Adrenal gland (tissue), 12 donors: Measurements from ENCODE around the gene FHDC1. TPM values are rescaled to one million over a fixed set of nuclear protein-coding genes. Genes with fewer than 3 reads are reported as not detected.

Experiments used
- DNase-seq, 7 donors: peaks; one replicate each; pipeline ENCODE4 v3.0.0-alpha.2; 2019 to 2020
- H3K27ac ChIP-seq, 5 donors: fragments of 200-600 bp; sonication (generic) in 4 of 5; 1 replicate in 3 of 5; 2 replicates in 2 of 5; pipeline versions ENCODE4 v1.5.1 to v1.8.0; 2016 to 2020; ENCODE audit warnings: mild to moderate bottlenecking in 1 of 5
- H3K27me3 ChIP-seq: fragments of 200-600 bp; 2 replicates; pipeline ENCODE4 v1.8.0; 2021
- H3K36me3 ChIP-seq, 2 donors: fragments of 200-600 bp; replicated peaks in 1 of 2; 1 replicate in 1 of 2; 2 replicates in 1 of 2; pipeline versions ENCODE4 v1.5.1 to v1.8.0; 2018 to 2022
- H3K4me1 ChIP-seq, 2 donors: fragments of 200-600 bp; replicated peaks in 1 of 2; 1 replicate in 1 of 2; 2 replicates in 1 of 2; pipeline versions ENCODE4 v1.5.1 to v1.8.0; 2018 to 2021
- H3K4me3 ChIP-seq, 4 donors: fragments of 200-600 bp; sonication (generic) in 3 of 4; one replicate each; pipeline ENCODE4 v1.5.1; 2016 to 2018
- H3K9me3 ChIP-seq, 3 donors: fragments of 200-600 bp; sonication (generic) in 1 of 3; replicated peaks in 1 of 3; 1 replicate in 2 of 3; 2 replicates in 1 of 3; pipeline versions ENCODE4 v1.5.1 to v1.8.0; 2016 to 2021
- CTCF ChIP-seq, 6 experiments: fragments of 450-650 bp in 4 of 6; fragments of 200-600 bp in 2 of 6; sonication (generic) in 1 of 6; IDR thresholded peaks; 1 replicate in 5 of 6; 2 replicates in 1 of 6; pipeline versions ENCODE4 v1.5.1 to v1.8.0; 2016 to 2021; ENCODE audit warnings: antibody characterized with exemption in 6 of 6, mild to moderate bottlenecking in 2 of 6, moderate library complexity in 1 of 6
- POLR2A ChIP-seq, 2 donors: fragments of 450-650 bp; IDR thresholded peaks; one replicate each; pipeline ENCODE4 v1.6.1; 2017; ENCODE audit warnings: antibody characterized with exemption in 2 of 2, mild to moderate bottlenecking in 2 of 2, moderate library complexity in 1 of 2
- WGBS, 4 donors: extraction: QIAGEN DNeasy Blood & Tissue Kit in 2 of 4; methylation state at CpG; one replicate each; pipeline versions ENCODE4 v1.1.5 to v1.1.7; 2013 to 2017; 5-methylcytosine and 5-hydroxymethylcytosine counted together
- intact Hi-C, 2 donors: fragments of 100-400 bp; cut with DNase I; formaldehyde crosslinking; loops; one replicate each; pipeline versions ENCODE4 v1.14.1 to v1.15.0; 2022 to 2023
- polyA plus RNA-seq, 3 donors: library from polyadenylated mRNA; stranded (reverse); fragments of 200-250 nt in 2 of 3; fragments of 350-450 nt in 1 of 3; fragmentation: Illumina TruSeq in 1 of 3; extraction: RNeasy Lipid Tissue Mini Kit (QIAGEN cat#74804) in 1 of 3; gene quantifications; one replicate each; pipeline ENCODE4 v1.2.3, GENCODE V29; 2013 to 2014
- total RNA-seq, 9 donors: library from RNA; depleted of rRNA in 4 of 9; stranded (reverse); fragments of >200 nt in 4 of 9; fragments of 120-200 nt in 1 of 9; fragmentation: NEBNext Ultra II Directional in 1 of 9; extraction: Animal tissue kit (Norgen Biotek cat#: 25700) in 1 of 9; gene quantifications; one replicate each; pipeline versions ENCODE4 v1.1.0 to v1.2.4, GENCODE V29; 2013 to 2023
- donor health status: healthy with polysubstance abuse.
- donor health status: Bipolar disorder and iron deficiency.
- donor health status: DM: yes; HTN: yes; CAD: no.
- donor health status: DM: no; HTN: no; CAD: no.
- donor health status: DM: no; HTN: no; CAD: no.
- donor health status: DM: yes; HTN: yes; CAD: no.

FHDC1 gene
- total and polyA plus RNA-seq, 12 donors = 0.09 to 1.2 (median 0.36) TPM

GRCh38 chr4:153025406-153025805, 89.3 kb downstream of the FHDC1 start:
- intact Hi-C loops = no loop called here
- Histone ChIP-seq H3K27me3 (no peaks in the 10 kb centered on the region), H3K27ac (no peak overlapping the region), H3K4me1 (no peaks in the 10 kb centered on the region), H3K36me3 (no peaks in the 10 kb centered on the region), H3K4me3 (no peak overlapping the region), H3K9me3 (no peaks in the 10 kb centered on the region)
- TF ChIP-seq POLR2A (IDR thresholded peaks at IDR 0.05) (no peak), CTCF (IDR thresholded peaks at IDR 0.05) (no peak)
- no peak for DNase-seq
- WGBS, 4 donors = 45 to 73% (median 59%) methylated on average over 1 of the region's 1 CpG

GRCh38 chr4:153026591-153027346, 90.6 kb downstream of the FHDC1 start:
- Histone ChIP-seq H3K36me3 (no peaks in the 10 kb centered on the region), H3K9me3 (no peaks in the 10 kb centered on the region), H3K4me3 (no peak overlapping the region), H3K4me1 (no peaks in the 10 kb centered on the region), H3K27ac (no peak overlapping the region), H3K27me3 (no peaks in the 10 kb centered on the region)
- TF ChIP-seq POLR2A (IDR thresholded peaks at IDR 0.05) (no peak), CTCF (IDR thresholded peaks at IDR 0.05) (no peak)
- intact Hi-C loops = no loop called here
- WGBS, 4 donors = 79 to 88% (median 84%) methylated on average over 9 to 10 of the region's 10 CpGs
- DNase-seq = no peak

GRCh38 chr4:153027866-153028265, 91.7 kb downstream of the FHDC1 start:
- no peak for DNase-seq
- H3K27ac ChIP-seq = no peak overlapping the region
- intact Hi-C loops = no loop called here
- no peak overlapping the region for H3K4me3 ChIP-seq
- no peaks in the 10 kb centered on the region for H3K9me3 ChIP-seq
- no peaks in the 10 kb centered on the region for H3K36me3 ChIP-seq
- WGBS, 4 donors = 54 to 73% (median 63%) methylated on average over 3 of the region's 3 CpGs
- no peaks in the 10 kb centered on the region for H3K27me3 ChIP-seq
- no peak for TF ChIP-seq CTCF (IDR thresholded peaks at IDR 0.05)
- no peak for TF ChIP-seq POLR2A (IDR thresholded peaks at IDR 0.05)
- H3K4me1 ChIP-seq = no peaks in the 10 kb centered on the region

- WGBS, 4 donors = 22 to 43% (median 37%) methylated on average over 1 of the region's 1 CpG
- intact Hi-C loops = no loop called here
- H3K4me1 ChIP-seq = no peaks in the 10 kb centered on the region
- TF ChIP-seq CTCF (IDR thresholded peaks at IDR 0.05) = no peak
- H3K36me3 ChIP-seq = no peaks in the 10 kb centered on the region
- no peak for DNase-seq
- H3K27me3 ChIP-seq = no peaks in the 10 kb centered on the region
- H3K9me3 ChIP-seq = no peaks in the 10 kb centered on the region
- H3K4me3 ChIP-seq = no peak overlapping the region
- H3K27ac ChIP-seq = no peak overlapping the region
Measured at GRCh38 chr4:153028535-153028934, 92.4 kb downstream of the FHDC1 start.

Other genes starting within 250 kb of the FHDC1 start
- gene TIGD4, start 156.6 kb upstream of the FHDC1 start, total RNA-seq = 1 to 10 TPM in 1 of 9 donors, under 1 TPM in 7, not detected in 1; 0.28 to 2.0 (median 0.35) TPM
- gene TIGD4, start 156.6 kb upstream of the FHDC1 start, polyA plus RNA-seq = under 1 TPM; 0.08 to 0.60 (median 0.10) TPM
- 10 to 100 TPM; 19.1 to 35.0 (median 29.3) TPM for gene ARFIP1, start 156.4 kb upstream of the FHDC1 start, total RNA-seq
- 10 to 100 TPM; 15.2 to 43.3 (median 23.8) TPM for gene ARFIP1, start 156.4 kb upstream of the FHDC1 start, polyA plus RNA-seq